ENCODE results near the gene FGF12.

GRCh38 chr3:192715126-192715525 is 12.2 kb downstream of the FGF12 start:
- TF ChIP-seq CTCF (conservative IDR thresholded peaks at IDR 0.05 in 1 of 2, IDR thresholded peaks at IDR 0.05 in 1 of 2; ENCODE audit: low read depth in 1 of 2, low read length in 2 of 2) = no peak
- TF ChIP-seq EZH2 (IDR thresholded peaks at IDR 0.05; ENCODE audit: low read length, missing control alignments) = no peak
